G401 (cell line): ENCODE results near the gene MAP6D1. TPM values are rescaled to one million over a fixed set of nuclear protein-coding genes. Genes with fewer than 3 reads are reported as not detected.
A peak's percentile ranks its signal among the peaks of the same experiment; 100 is the strongest.

Experiments used
- DNase-seq: peaks from one replicate; pipeline ENCODE4 v3.0.0-alpha.2; 2015; ENCODE audit warnings: low spot score
- in situ Hi-C: cut with HindIII; loops from 2 replicates; pipeline ENCODE4 v1.10.0; 2016; ENCODE audit warnings: low sequenced_read_pairs, mixed read lengths
- total RNA-seq: library from RNA; depleted of rRNA; stranded (reverse); fragments of >200 nt; shearing (Covaris generic); gene quantifications from 2 replicates; pipeline ENCODE4 v1.2.3, GENCODE V29; 2014; rRNA removed

Gene MAP6D1
- total RNA-seq, result 2.4 and 3.2 TPM in 2 replicates

DNA sequence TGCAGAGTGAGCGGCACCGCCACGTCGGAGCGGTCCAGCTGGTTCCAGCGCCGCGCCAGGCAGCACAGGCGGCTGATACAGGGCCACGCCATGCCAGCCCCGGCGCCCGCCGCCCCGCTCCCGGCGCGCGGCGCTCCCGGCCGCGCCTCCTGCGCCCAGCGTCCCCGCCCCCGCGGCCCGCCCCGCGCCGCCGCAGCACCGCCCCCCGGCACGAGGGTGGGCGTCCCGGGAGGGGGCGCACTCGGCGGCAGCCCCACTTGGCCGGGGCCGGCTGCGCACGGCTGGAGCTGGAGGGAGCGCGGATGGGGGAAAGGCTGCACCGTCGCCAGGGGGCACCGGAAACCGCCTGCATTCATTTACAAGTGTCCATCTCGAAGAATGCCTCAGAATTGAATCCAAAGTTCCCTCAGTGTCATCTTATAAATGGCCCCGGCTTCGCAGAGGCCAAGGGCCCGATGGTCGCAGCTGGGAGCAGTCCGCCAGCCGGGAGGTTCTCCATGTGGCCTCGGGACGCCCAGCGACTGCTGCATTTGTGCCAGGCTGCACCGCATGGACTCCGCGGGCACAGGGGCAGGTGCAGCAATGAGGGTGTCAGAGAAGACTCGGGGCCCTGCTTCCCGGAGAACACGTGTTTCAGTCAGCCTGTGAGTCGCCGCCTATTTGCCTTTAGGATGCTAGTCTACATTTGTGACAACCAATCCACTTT is at the start of gene MAP6D1:
Gene MAP6D1 (minus strand): TSS at position 122 of the 706 bp plus-strand sequence. CDS start 30 bp downstream, at position 92.
- peak; percentile 69 for DNase-seq
- in situ Hi-C loops, result no loop called here

DNA sequence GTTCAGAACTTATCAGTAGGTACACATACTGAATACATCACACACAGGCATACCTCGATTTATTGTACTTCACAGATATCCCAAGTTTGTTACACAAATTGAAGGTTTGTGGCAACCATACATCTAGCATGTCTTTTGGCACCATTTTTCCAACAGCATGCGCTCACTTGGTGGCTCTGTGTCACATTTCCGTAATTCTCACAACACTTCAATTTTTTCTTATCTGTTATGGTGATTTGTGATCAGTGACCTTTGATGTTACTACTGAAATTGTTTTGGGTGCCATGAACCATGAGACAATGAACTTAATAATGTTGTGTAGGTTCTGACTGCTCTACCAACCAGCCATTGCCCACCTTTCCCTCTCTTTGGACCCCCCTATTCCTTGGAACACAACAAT is 48.5 kb upstream of the MAP6D1 start:
- in situ Hi-C loops, result no loop called here
- no peak for DNase-seq

DNA sequence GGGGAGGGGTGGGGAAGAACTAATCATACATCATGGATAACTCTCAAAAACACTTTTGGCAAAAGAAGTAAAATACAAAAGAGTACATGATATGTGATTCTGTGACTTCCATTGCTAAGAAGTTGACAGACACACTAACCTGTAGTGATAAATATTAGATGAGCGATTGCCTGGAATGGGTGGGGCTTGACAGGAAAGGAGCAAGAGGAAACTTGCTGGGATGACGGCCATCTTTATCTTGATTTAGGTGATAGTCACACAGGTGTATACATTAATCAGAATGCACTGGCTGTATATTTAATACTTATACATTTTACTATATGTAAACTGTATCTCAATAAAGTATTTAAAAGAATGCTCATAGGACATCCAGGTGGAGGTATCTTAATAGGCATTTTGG is 46.2 kb upstream of the MAP6D1 start:
- no peak for DNase-seq
- in situ Hi-C loops, result no loop called here

DNA sequence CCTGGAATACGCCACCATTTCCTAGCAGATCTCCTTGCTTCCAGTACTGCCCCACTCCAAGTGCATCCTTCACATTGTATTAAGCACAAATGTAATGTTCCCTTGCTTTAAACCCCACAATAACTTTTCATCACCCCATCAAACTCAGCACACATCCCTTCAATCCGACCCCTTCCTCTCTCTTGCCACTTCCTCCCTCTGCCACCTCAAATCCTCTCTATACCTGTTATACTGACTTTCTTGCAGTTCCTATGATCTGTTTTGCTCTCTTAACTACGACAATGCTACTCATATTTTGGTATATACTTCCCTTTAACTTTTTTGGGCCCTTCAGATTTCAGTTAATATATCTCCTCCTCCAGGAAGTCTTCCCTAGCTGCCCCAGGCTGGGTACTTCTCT is 45.2 kb upstream of the MAP6D1 start:
- no peak for DNase-seq
- in situ Hi-C loops, result no loop called here

DNA sequence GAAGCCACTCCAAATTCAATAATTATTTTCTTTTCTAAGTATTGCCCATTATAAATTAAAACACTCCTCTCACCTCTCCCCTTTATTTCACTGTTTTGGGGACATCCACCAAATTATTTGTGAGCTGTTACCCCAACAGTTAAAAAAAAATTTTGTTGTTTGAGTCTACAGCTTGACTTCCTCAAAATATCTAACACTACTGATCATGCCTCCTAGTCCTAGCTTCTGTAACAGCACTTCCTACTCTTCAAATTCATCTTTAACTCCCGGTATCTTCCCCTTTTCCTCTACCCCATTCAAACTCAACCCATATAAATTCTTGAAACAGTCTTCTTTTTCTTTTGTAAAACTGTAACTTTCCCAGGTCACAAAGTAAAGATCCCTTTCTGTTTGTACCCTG is 43.4 kb upstream of the MAP6D1 start:
- in situ Hi-C loops, result no loop called here
- no peak for DNase-seq

DNA sequence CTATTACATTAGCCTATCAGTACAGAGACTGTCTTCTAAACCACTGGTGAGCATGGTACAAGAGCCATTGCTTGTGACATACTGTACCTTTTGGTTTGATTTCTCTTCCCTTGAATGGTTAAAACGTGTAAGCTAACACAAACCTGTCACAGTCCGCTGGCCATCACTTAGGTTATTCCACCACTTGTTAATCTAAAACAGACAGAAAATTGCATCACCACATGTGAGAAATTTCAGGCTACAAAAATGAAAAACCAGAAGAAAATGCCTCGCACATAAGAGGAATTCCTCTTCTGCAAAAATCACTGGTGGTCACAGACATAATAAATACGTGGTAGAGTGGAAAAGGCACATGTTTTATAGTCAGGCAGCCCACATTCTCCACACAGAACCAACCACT is 37.2 kb upstream of the MAP6D1 start:
- DNase-seq, result no peak
- in situ Hi-C loops, result no loop called here

DNA sequence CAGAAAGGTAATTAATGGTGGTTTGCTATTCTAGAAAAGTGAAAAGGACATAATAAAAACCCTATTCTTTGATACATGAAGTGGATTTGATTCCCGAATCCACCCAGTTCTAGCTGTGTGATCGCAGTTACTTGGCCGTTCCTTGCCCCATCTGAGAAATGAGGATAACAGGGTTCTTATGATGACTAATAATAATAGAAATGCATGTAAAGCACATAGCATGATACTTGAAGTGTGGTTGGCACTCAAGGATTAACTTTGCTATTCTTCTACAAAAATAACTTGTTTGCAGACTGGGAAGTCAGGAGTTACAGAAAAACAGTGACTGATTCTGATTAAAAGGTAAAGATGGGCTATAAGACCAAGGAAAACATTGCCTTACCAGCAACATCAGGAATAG is 32.5 kb upstream of the MAP6D1 start:
- in situ Hi-C loops, result no loop called here
- no peak for DNase-seq

DNA sequence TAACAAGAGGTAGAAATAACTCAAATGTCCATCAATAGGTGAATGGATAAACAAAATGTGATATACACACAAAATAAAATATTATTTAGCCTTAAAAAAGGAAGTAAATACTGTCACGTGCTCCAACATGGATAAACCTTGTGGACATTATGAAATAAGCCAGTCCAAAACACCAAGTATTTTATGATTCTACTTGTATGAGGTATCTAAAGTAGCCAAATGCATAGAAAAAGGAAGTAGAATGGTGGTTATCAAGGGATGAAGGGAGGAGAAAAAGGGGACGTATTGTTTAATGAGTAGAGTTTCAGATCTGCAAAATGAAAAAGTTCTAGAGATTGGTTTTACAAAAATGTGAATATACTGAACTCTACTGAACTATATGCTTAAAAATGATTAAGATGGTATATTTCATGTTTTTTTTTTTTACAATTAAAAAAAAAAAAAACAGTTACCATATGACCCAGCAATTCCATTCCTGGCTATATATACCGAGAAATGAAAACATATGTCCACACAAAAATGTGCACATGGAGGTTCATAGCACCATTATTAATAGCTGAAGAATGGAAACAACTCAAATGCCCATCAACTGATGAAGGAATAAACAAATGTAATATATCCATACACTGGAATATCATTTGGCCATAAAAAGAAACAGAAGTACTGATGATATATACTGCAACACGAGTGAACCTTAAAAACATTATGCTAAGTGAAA is 29.1 kb upstream of the MAP6D1 start:
- in situ Hi-C loops, result no loop called here
- DNase-seq, result no peak

DNA sequence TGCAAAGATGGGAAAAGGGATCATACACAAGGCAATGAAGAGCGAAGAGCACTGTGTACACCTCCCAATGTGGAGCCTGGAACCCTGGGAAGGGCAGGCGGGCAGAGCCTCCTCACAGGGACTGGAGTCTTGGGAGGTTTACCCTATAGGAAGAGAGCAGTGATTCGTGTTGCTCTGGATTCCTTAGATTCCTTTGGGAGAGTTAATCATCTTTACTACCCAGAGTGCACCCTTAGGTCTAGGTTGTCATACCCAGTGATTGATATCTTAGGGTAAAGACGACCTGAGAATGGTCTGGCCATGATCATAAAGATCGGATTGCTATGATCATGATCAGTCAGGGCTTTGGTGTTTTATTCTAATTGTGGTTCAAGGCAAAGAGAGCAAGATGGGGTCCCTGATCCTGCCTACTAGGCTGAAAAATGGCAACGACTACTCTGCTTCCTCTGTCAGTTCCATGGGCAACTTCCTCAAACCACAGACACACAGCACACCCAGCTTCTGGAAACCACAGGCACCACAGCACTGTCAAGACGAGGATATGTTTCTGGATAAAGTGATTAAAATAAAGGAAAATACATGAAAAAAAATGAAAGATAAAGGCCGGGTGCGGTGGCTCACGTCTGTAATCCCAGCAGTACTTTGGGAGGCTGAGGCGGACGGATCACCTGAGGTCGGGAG is 20.4 kb upstream of the MAP6D1 start:
- in situ Hi-C loops, result no loop called here
- DNase-seq, result no peak

DNA sequence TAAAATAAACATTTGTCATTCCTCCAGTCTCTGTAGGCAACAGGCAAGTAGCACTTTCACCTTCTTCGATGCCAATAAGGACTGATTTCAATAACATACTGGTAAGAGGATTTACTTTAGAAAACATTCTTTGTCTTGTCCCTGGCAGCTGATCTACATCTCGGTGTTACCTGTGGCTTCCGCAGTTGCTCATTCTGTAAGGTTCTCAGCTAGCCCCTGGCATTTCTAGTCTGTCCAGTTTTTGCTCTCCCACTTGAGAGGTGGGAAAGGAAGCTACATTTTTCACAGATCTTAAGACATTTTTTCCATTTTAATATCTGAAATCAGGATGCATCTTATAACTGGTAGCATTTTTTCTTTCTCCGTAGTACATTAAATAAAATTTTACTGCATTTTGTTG is 19.7 kb upstream of the MAP6D1 start:
- in situ Hi-C loops, result no loop called here
- no peak for DNase-seq

DNA sequence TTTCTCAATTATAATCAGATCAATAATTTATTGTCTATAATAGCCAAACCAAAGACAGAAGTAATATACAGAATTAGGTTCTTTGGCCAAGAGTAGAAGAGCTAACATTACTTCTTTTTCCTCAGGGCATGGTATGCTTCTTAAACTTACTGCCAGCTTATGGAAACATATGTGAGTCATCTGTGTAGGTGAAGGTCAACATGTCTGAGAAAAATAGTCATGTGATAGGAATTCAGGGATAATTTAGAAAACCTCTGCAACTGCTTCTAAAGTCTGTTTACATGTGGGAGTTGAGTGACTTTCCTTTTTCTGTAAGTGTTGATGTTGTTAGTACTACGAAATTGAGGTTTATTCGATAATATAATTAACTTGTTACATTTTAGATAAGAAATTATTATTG is 19.2 kb upstream of the MAP6D1 start:
- no peak for DNase-seq
- in situ Hi-C loops, result no loop called here

DNA sequence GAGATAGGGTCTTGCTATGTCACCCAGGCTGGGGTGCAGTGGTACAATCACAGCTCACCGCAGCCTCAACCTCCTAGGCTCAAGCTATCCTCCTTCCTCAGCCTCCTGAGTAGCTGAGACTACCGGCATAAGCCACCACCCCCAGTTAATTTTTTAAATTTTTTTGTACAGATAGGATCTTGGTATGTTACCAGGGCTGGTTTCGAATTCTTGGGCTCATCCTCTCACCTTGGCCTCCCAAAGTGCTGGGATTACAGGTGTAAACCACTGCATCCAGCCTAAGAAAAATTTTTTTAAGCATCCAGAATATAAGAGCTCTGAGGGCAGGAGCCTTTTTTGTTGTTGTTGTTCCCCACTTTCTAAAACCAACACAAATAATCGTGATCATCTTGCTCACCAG is 14.4 kb upstream of the MAP6D1 start:
- no peak for DNase-seq
- in situ Hi-C loops, result no loop called here

DNA sequence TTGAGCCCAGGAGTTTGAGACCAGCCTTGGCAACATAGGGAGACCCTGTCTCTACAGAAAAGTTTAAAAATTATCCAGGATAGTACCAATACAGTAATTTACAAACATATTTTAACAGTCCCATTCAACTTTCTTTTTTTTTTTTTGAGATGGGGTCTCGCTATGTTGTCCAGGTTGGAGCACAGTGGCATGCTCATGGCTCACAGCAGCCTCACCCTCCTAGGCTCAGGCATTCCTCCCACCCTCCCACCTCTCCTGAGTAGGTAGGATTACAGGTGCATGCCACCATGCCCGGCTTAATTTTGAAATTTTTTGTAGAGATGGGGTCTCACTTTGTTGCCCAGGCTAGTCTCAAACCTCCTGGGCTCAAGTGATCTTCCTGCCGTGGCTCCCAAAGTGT is 12.5 kb upstream of the MAP6D1 start:
- in situ Hi-C loops, result no loop called here
- DNase-seq, result no peak

DNA sequence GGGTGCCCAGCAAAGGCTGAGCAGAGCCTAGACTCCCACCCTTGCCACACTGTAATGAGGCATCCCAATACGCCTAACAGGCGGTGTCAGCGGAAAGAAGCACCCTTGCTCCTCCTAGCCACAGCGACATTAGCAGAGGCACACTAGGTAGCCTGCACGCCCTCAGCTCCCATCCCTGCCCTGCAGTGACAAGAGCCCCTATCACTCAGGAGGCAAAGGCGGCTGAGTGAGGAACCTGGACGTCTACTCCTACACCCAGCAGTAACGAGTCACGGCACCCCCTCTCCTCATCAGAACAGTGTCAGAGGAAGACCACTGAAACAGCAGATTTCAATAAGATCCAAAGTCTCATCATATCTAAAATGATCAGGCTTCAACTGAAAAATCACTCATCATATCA is 12.0 kb upstream of the MAP6D1 start:
- in situ Hi-C loops, result no loop called here
- no peak for DNase-seq

DNA sequence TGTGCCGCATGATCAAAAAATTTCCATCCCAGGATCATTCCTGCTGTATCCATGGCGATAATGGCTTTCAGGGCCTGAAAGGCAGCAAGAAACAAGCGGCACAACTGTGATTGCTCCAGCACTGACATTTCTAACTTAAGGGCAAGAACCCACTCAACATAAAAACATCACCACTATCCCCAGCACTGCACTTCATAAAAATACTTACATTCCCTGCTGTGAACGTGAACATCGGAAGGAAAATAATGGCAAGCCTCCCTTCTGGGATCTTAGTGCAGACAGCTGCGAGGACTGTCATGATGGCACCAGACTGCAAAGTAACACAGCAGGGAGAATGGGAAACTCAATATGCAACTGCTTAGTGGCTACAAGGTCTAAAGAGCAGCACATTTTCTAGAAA is 8.1 kb upstream of the MAP6D1 start:
- in situ Hi-C loops, result no loop called here
- DNase-seq, result no peak

DNA sequence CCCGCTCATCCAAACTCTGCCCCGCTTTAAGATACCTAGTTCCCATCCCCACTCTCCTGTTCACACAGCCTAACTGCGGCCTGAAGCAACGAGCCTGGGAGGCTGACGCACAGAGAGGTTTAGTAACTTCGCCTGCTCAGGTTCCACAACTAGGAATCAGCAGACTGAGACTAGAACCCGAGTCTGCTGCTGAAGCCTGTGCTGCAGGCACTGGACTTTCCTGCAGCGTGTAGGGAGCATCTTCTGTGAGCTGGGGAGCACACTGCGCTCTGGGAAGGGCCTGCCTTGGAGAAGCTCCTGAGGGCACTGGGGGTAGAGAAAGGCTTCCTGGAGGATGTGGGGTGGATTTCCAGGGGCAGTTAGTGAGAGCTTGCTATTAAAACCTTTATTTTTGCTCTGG is 4.8 kb upstream of the MAP6D1 start:
- in situ Hi-C loops, result no loop called here

DNA sequence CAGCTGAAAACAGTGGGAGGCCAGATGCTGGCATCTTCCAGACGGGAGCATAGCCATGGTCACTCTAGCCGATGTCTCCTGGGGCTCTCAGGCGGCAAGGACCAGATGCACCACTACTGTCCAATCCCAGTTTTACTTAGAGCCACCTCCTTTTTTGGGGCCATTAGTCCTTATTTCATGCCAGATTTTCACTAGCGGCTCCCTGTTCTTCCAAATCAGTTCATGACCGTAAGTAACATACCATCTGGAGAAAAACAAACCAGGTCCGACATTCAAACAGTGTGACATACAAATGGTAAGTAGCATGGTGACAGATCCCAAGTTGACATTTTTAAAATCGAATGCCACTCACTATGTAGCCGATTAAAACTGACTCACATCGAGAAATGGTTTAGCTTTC is 4.1 kb upstream of the MAP6D1 start:
- in situ Hi-C loops, result no loop called here
- DNase-seq, result peak; percentile 77

More for the DNA sequence above, 4.8 kb upstream of the MAP6D1 start:
- peak; percentile 2 for DNase-seq

DNA sequence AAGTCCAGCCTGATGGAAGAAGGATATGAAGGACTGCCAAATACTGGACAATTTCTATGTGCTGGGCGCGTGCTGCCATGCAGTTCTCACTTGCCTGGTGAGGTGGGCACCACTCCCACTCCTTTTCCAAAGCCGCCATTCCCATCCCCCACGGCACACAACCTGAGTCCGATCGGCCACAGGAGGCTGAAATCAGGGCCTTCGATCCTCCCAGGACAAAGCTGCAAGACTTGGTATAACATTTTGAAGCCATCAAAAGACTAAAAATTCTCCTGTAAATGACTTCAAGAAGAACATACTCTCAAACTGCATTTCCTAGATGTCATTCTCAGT is 3.1 kb upstream of the MAP6D1 start:
- DNase-seq, result no peak
- in situ Hi-C loops, result no loop called here

DNA sequence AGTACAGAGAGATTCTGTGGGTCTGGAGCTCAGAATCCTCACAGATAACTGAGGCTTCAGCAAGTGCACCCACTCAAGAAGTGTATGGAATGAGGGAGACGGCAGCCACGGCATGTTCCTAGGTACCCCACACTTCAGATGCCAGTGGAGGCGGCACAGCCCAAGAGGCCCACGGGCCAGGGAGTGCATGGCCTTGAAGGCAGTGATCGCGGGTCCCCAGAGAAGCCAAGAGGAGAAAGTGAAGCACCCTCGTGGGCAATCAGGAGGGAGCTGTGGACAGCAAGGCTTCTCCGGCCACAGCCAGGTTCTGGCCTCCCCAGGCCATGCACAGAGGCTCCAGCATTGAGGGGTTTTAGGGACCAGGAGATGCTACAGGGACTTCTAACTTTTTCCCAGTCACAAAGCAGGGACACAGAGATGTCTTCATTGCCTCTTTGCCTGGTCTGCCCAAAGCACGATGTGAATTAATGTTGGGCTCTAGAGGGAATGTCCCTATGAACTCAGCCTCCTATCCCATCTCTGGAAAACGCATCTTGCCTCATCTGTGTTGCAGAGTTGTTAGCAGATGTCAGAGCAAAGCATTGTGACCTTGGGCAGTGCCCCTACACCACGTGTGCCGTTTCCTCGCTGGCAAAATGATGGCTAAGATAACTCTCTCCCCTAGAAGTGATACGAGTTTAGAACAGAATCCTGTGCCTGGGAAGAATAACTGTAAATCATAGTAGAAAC is 2.6 kb upstream of the MAP6D1 start:
- DNase-seq, result no peak
- in situ Hi-C loops, result no loop called here
